SU-DHL-6 (cell line): Measurements from ENCODE around the gene SUCNR1.

Source experiments
- CTCF ChIP-seq: fragments of 200-600 bp; sonication (generic); IDR thresholded peaks from one replicate; pipeline ENCODE4 v1.5.1; 2017; ENCODE audit warnings: antibody characterized with exemption, mild to moderate bottlenecking, low read length, moderate library complexity; ENCODE audit not compliant: insufficient read depth, poor library complexity, severe bottlenecking
- EZH2phosphoT487 ChIP-seq: fragments of 200-600 bp; sonication (generic), shearing (Covaris generic); conservative IDR thresholded peaks from 2 replicates; pipeline ENCODE4 v1.6.1; 2018; ENCODE audit warnings: mild to moderate bottlenecking, antibody characterized with exemption, low read length, moderate library complexity, mixed read lengths

GRCh38 chr3:151877269-151877668 lies 3.8 kb downstream of the SUCNR1 start:
- TF ChIP-seq CTCF (no peak), EZH2phosphoT487 (no peak)
